Lower lobe of right lung (tissue), 2 donors: ENCODE results near the gene TEX52. TPM values are rescaled to one million over a fixed set of nuclear protein-coding genes. Genes with fewer than 3 reads are reported as not detected.

Experiments used
- ATAC-seq, 2 donors: fragments of 200-7000 bp; cut with Tn5 transposase; one replicate each; pipeline ENCODE4 v1.9.1; 2020 to 2022; ENCODE audit warnings: mild to moderate bottlenecking in 2 of 2, moderate library complexity in 2 of 2
- DNase-seq: peaks from one replicate; pipeline ENCODE4 v3.0.0-alpha.2; 2020
- H3K27ac ChIP-seq: fragments of 200-600 bp; one replicate; pipeline ENCODE4 v1.8.0; 2022
- H3K27me3 ChIP-seq: fragments of 200-600 bp; one replicate; pipeline ENCODE4 v1.8.0; 2022; ENCODE audit warnings: low read depth
- H3K36me3 ChIP-seq: fragments of 200-600 bp; one replicate; pipeline ENCODE4 v1.8.0; 2022; ENCODE audit warnings: mild to moderate bottlenecking
- H3K4me1 ChIP-seq: fragments of 200-600 bp; one replicate; pipeline ENCODE4 v1.8.0; 2022
- H3K4me3 ChIP-seq: fragments of 200-600 bp; one replicate; pipeline ENCODE4 v1.8.0; 2022; ENCODE audit warnings: mild to moderate bottlenecking
- H3K9me3 ChIP-seq: fragments of 200-600 bp; one replicate; pipeline ENCODE4 v1.8.0; 2022
- CTCF ChIP-seq: fragments of 200-600 bp; IDR thresholded peaks from one replicate; pipeline ENCODE4 v1.8.0; 2022; ENCODE audit warnings: antibody characterized with exemption, mild to moderate bottlenecking
- intact Hi-C: fragments of 100-400 bp; cut with DNase I; formaldehyde crosslinking; loops from one replicate; pipeline ENCODE4 v1.11.0; 2022
- total RNA-seq: library from RNA; stranded (reverse); fragmentation: NEBNext Ultra II Directional; extraction: Animal tissue kit (Norgen Biotek cat#: 25700); gene quantifications from one replicate; pipeline ENCODE4 v1.2.1, GENCODE V29; 2021
- donor health status: DM: no; HTN: yes; CAD: no; lungs with severe emphysema.

TEX52 gene
- total RNA-seq, 1 donor from 2014 or later, result not detected

GRCh38 chr12:2800046-2800570 lies 56.7 kb downstream of the TEX52 start:
- no peak for DNase-seq

More at GRCh38 chr12:2800046-2800570, 56.7 kb downstream of the TEX52 start:
- intact Hi-C loops, result no loop called here
- Histone ChIP-seq H3K36me3 (peaks cover 80% of the 10 kb centered on the region), H3K4me3 (no peak overlapping the region), H3K27ac (no peak overlapping the region), H3K9me3 (no peaks in the 10 kb centered on the region), H3K27me3 (no peaks in the 10 kb centered on the region), H3K4me1 (peaks cover 22% of the 10 kb centered on the region)
- TF ChIP-seq CTCF, result no peak
- no peak for ATAC-seq

Other genes starting within 250 kb of the TEX52 start
- 62.2 TPM for gene FKBP4, start 62.1 kb downstream of the TEX52 start, total RNA-seq
- 43.8 TPM for gene ITFG2, start 44.4 kb downstream of the TEX52 start, total RNA-seq
- gene NRIP2, start 22.0 kb downstream of the TEX52 start, total RNA-seq, result 0.77 TPM
- 3.2 TPM for gene FOXM1, start 20.1 kb upstream of the TEX52 start, total RNA-seq
- 12.8 TPM for gene RHNO1, start 20.2 kb upstream of the TEX52 start, total RNA-seq
- gene TULP3, start 33.9 kb upstream of the TEX52 start, total RNA-seq, result 15.4 TPM
- 27.3 TPM for gene TEAD4, start 102.4 kb upstream of the TEX52 start, total RNA-seq
- gene TSPAN9, start 220.3 kb upstream of the TEX52 start, total RNA-seq, result 61.1 TPM